Astrocyte (in vitro differentiated cells and primary cell): ENCODE measurements around the gene SOCS2.

Experiments
- CTCF ChIP-seq: IDR thresholded peaks from 2 replicates; pipeline ENCODE4 v1.5.1; 2011; ENCODE audit warnings: low read depth, mild to moderate bottlenecking, inconsistent platforms, low read length, moderate library complexity; ENCODE audit not compliant: insufficient read depth
- EZH2 ChIP-seq: IDR thresholded peaks from 2 replicates; pipeline ENCODE4 v1.6.1; 2012; ENCODE audit warnings: mild to moderate bottlenecking, low read length, inconsistent platforms; ENCODE audit not compliant: insufficient read depth

GRCh38 chr12:93583627-93584392 is 11.3 kb downstream of the SOCS2 start:
- no peak for TF ChIP-seq CTCF
- no peak for TF ChIP-seq EZH2
